ENCODE results near the gene EXOG. TPM values are rescaled to one million over a fixed set of nuclear protein-coding genes. Genes with fewer than 3 reads are reported as not detected.

Gene EXOG
- total RNA-seq, 1 donor from 2014 or later = 11.2 TPM

GRCh38 chr3:38458796-38459498 is 37.2 kb upstream of the EXOG start:
- DNase-seq (ENCODE audit: low spot score in 2 of 2) = peak in 1 of 2 donors; percentile 80
- no peaks in the 10 kb centered on the region for H3K27me3 ChIP-seq
- intact Hi-C loops (cut with DNase I) = loop anchor here (5.0 to 10.0 kb wide), 2 partner anchors 294 to 593 kb away; partner anchors contain the start of genes OXSR1, SCN11A and WDR48
- peak overlapping the region; percentile 67 to 77 for H3K27ac ChIP-seq
- no peaks in the 10 kb centered on the region for H3K36me3 ChIP-seq
- H3K9me3 ChIP-seq = no peaks in the 10 kb centered on the region
- peaks cover 4 to 31% of the 10 kb centered on the region in 2 donors for H3K4me1 ChIP-seq
- peak overlapping the region; percentile 41 to 43 for H3K4me3 ChIP-seq
- no peak for TF ChIP-seq CTCF (IDR thresholded peaks at IDR 0.05)

GRCh38 chr3:38459499-38460048 is 36.6 kb upstream of the EXOG start:
- H3K4me1 ChIP-seq = peaks cover 4 to 31% of the 10 kb centered on the region in 2 donors
- DNase-seq (ENCODE audit: low spot score in 2 of 2) = no peak
- intact Hi-C loops (cut with DNase I) = loop anchor here (5.0 to 10.0 kb wide), 2 partner anchors 295 to 593 kb away; partner anchors contain the start of genes OXSR1, SCN11A and WDR48

GRCh38 chr3:38460377-38461270 is 35.5 kb upstream of the EXOG start:
- Histone ChIP-seq H3K9me3 (no peaks in the 10 kb centered on the region), H3K27me3 (no peaks in the 10 kb centered on the region), H3K27ac (peak overlapping the region; percentile 67 to 77), H3K36me3 (no peaks in the 10 kb centered on the region), H3K4me1 (peaks cover 4 to 31% of the 10 kb centered on the region in 2 donors), H3K4me3 (no peak overlapping the region)
- no peak for DNase-seq (ENCODE audit: low spot score in 2 of 2)
- TF ChIP-seq CTCF (IDR thresholded peaks at IDR 0.05) = no peak
- intact Hi-C loops (cut with DNase I) = no loop called here

More at GRCh38 chr3:38459499-38460048, 36.6 kb upstream of the EXOG start:
- Histone ChIP-seq H3K27ac (peak overlapping the region; percentile 67 to 77), H3K36me3 (no peaks in the 10 kb centered on the region), H3K27me3 (no peaks in the 10 kb centered on the region), H3K4me3 (peak overlapping the region; percentile 41 to 43), H3K9me3 (no peaks in the 10 kb centered on the region)
- TF ChIP-seq CTCF (IDR thresholded peaks at IDR 0.05) = no peak

- Histone ChIP-seq H3K9me3 (peaks cover 0 to 5% of the 10 kb centered on the region in 2 donors), H3K27ac (no peak overlapping the region), H3K36me3 (no peaks in the 10 kb centered on the region), H3K4me3 (no peak overlapping the region), H3K4me1 (peaks cover 0 to 5% of the 10 kb centered on the region in 2 donors), H3K27me3 (no peaks in the 10 kb centered on the region)
- intact Hi-C loops (cut with DNase I) = no loop called here
- TF ChIP-seq CTCF (IDR thresholded peaks at IDR 0.05) = no peak
- DNase-seq (ENCODE audit: low spot score in 2 of 2) = no peak
Observed at GRCh38 chr3:38465588-38466154, 30.5 kb upstream of the EXOG start.

- H3K27ac ChIP-seq = no peak overlapping the region
- no peaks in the 10 kb centered on the region for H3K36me3 ChIP-seq
- TF ChIP-seq CTCF (IDR thresholded peaks at IDR 0.05) = no peak
- intact Hi-C loops (cut with DNase I) = no loop called here
- peaks cover 0 to 5% of the 10 kb centered on the region in 2 donors for H3K9me3 ChIP-seq
- H3K4me1 ChIP-seq = no peaks in the 10 kb centered on the region
- H3K27me3 ChIP-seq = no peaks in the 10 kb centered on the region
- no peak overlapping the region for H3K4me3 ChIP-seq
- no peak for DNase-seq (ENCODE audit: low spot score in 2 of 2)
Observed at GRCh38 chr3:38468765-38469164, 27.4 kb upstream of the EXOG start.

Data from ascending aorta (tissue), 2 donors.